Right ventricle myocardium superior (tissue), 1 donor: ENCODE measurements around the gene WARS2. TPM values are rescaled to one million over a fixed set of nuclear protein-coding genes. Genes with fewer than 3 reads are reported as not detected.

Source experiments
- total RNA-seq: library from RNA; stranded (reverse); fragmentation: NEBNext Ultra II Directional; extraction: Animal tissue kit (Norgen Biotek cat#: 25700); gene quantifications from one replicate; pipeline ENCODE4 v1.2.1, GENCODE V29; 2021
- donor health status: DM: no; HTN: yes; CAD: no; lungs with severe emphysema.

Gene WARS2
- total RNA-seq, 1 donor from 2014 or later, result 6.5 TPM

Other genes with a start within 250 kb of the WARS2 start
- 0.43 TPM for gene TBX15, start 152.3 kb downstream of the WARS2 start, total RNA-seq
- not detected for gene HAO2, start 228.1 kb upstream of the WARS2 start, total RNA-seq